DOHH2 (cell line): ENCODE results near the gene ZNF865.

Experiments
- CTCF ChIP-seq: fragments of 200-600 bp; sonication (generic); IDR thresholded peaks from one replicate; pipeline ENCODE4 v1.5.1; 2014; ENCODE audit warnings: antibody characterized with exemption, mild to moderate bottlenecking, low read depth, low read length; ENCODE audit not compliant: poor library complexity, severe bottlenecking
- EZH2phosphoT487 ChIP-seq: fragments of 200-600 bp; sonication (generic); IDR thresholded peaks from 2 replicates; pipeline ENCODE4 v1.6.1; 2017; ENCODE audit warnings: borderline replicate concordance, mild to moderate bottlenecking, antibody characterized with exemption, low read length, moderate library complexity, mixed read lengths

- TF ChIP-seq CTCF = no peak
- TF ChIP-seq EZH2phosphoT487 = no peak
These were observed 32.1 kb downstream of the ZNF865 start for GRCh38 chr19:55637534-55637933.
